Loucy (cell line): Measurements from ENCODE around the gene ASPHD2.

Source experiments
- CTCF ChIP-seq: fragments of 200-600 bp; sonication (generic); conservative IDR thresholded peaks from 2 replicates; pipeline ENCODE4 v1.5.1; 2014; ENCODE audit warnings: mild to moderate bottlenecking, antibody characterized with exemption, low read length
- EZH2phosphoT487 ChIP-seq: fragments of 200-600 bp; IDR thresholded peaks from 2 replicates; pipeline ENCODE4 v1.6.1; 2018; ENCODE audit warnings: antibody characterized with exemption, mild to moderate bottlenecking, moderate library complexity, borderline replicate concordance

GRCh38 chr22:26391091-26391490, 38.0 kb upstream of the ASPHD2 start:
- TF ChIP-seq CTCF (no peak), EZH2phosphoT487 (no peak)
